K562 (cell line): ENCODE data around the gene SHC1. TPM values are rescaled to one million over a fixed set of nuclear protein-coding genes. Genes with fewer than 3 reads are reported as not detected.

Experiments
- ARID4B ChIP-seq: sonication (generic); formaldehyde crosslinking; IDR thresholded peaks from 2 replicates; pipeline ENCODE4 v1.8.0; 2022; ENCODE audit warnings: mild to moderate bottlenecking, missing genetic modification reagents
- CBFB ChIP-seq: sonication (generic); formaldehyde crosslinking; IDR thresholded peaks from 2 replicates; pipeline ENCODE4 v1.4.0; 2020; ENCODE audit warnings: mild to moderate bottlenecking, missing genetic modification reagents
- CREB1 ChIP-seq, 2 experiments: sonication (generic) in 1 of 2; formaldehyde crosslinking in 1 of 2; IDR thresholded peaks; 2 replicates each; pipeline versions ENCODE4 v1.6.1 to v1.8.0; 2012 to 2022; ENCODE audit warnings: inconsistent platforms in 1 of 2, mild to moderate bottlenecking in 1 of 2, missing genetic modification reagents in 1 of 2, moderate library complexity in 1 of 2
- NR1H2 ChIP-seq: sonication (generic); formaldehyde crosslinking; IDR thresholded peaks from 2 replicates; pipeline ENCODE4 v1.4.0; 2020; ENCODE audit warnings: mild to moderate bottlenecking, missing genetic modification reagents
- POLR2A ChIP-seq: fragments of 450-650 bp; conservative IDR thresholded peaks from 2 replicates; pipeline ENCODE4 v1.6.1; 2016
- STAT6 ChIP-seq: sonication (generic); formaldehyde crosslinking; IDR thresholded peaks from 2 replicates; pipeline ENCODE4 v1.8.1; 2023; ENCODE audit warnings: mild to moderate bottlenecking, missing genetic modification reagents
- ZBTB40 ChIP-seq, 2 experiments: fragments of 450-650 bp in 1 of 2; sonication (generic) in 1 of 2; formaldehyde crosslinking in 1 of 2; IDR thresholded peaks; 2 replicates each; pipeline versions ENCODE4 v1.7.1 to v1.9.0; 2016 to 2022; ENCODE audit warnings: inconsistent platforms in 1 of 2, mild to moderate bottlenecking in 1 of 2, missing genetic modification reagents in 1 of 2
- ZNF212 ChIP-seq: fragments of 450-650 bp; formaldehyde crosslinking; IDR thresholded peaks from 2 replicates; pipeline ENCODE4 v1.4.0; 2020; ENCODE audit warnings: mild to moderate bottlenecking
- polyA plus RNA-seq, 8 experiments: library from polyadenylated mRNA; depleted of rRNA in 4 of 8; stranded (reverse) in 5 of 8; unstranded in 3 of 8; fragments of >200 nt; fragmentation: Nextera tagmentation in 2 of 8; fragmentation: Illumina TruSeq in 1 of 8; extraction: Ambion mirVana in 2 of 8; extraction: Trizol in 1 of 8; gene quantifications; 2 replicates each; pipeline versions ENCODE4 v1.2.1 to v1.2.3, GENCODE V29; 2011 to 2014; ENCODE audit warnings: inconsistent platforms in 1 of 8, missing spikeins in 1 of 8
- total RNA-seq, 7 experiments: library from RNA; depleted of rRNA in 6 of 7; stranded (reverse); fragments of >200 nt in 6 of 7; fragmentation: Illumina TruSeq in 2 of 7; extraction: Trizol in 2 of 7; gene quantifications; 2 replicates each; pipeline versions ENCODE4 v1.2.1 to v1.2.3, GENCODE V29; 2011 to 2021; ENCODE audit warnings: low replicate concordance in 1 of 7

SHC1 gene
- total and polyA plus RNA-seq, 9 of the 15 experiments (the other 6 are each of a cell fraction or from before 2014, with no cell fraction given), result 4.1 to 113 (median 51.9) TPM

GRCh38 chr1:154961207-154962155 lies 9.1 kb downstream of the SHC1 start, which contains the start of gene PYGO2 (continued):
- TF ChIP-seq ZBTB40 (IDR thresholded peaks at IDR 0.05) (peak; percentile 95), ZBTB40 (CRISPR knock-in tag; IDR thresholded peaks at IDR 0.05) (no peak), CREB1 (IDR thresholded peaks at IDR 0.05) (0 out of 2 replicates have a peak, but pooled peaks have one; percentile 44), CREB1 (CRISPR knock-in tag; IDR thresholded peaks at IDR 0.05) (peak; percentile 61; the same call in 1 of the 2 replicates), STAT6 (CRISPR knock-in tag) (0 out of 2 replicates have a peak, but pooled peaks have one; percentile 22), ZNF212 (CRISPR knock-in tag) (0 out of 2 replicates have a peak, but pooled peaks have one; percentile 22), CBFB (0 out of 2 replicates have a peak, but pooled peaks have one; percentile 44), NR1H2 (CRISPR knock-in tag) (peak; percentile 89; the same call in 1 of the 2 replicates), POLR2A (peak; percentile 92), ARID4B (peak; percentile 59)
